HG03045 (cell line): Measurements from ENCODE around the gene JHY.
"Not testable (repeated sequence)": the region's sequence is repeated elsewhere in the genome, so short reads cannot be mapped to it uniquely, and the experiment has no call there.

ENCODE experiments used
- ATAC-seq: cut with Tn5 transposase; IDR thresholded peaks from one replicate; pipeline ENCODE4 v1.9.1; 2021; ENCODE audit warnings: mild to moderate bottlenecking, moderate library complexity; ENCODE audit not compliant: unreplicated experiment

JHY gene

DNA sequence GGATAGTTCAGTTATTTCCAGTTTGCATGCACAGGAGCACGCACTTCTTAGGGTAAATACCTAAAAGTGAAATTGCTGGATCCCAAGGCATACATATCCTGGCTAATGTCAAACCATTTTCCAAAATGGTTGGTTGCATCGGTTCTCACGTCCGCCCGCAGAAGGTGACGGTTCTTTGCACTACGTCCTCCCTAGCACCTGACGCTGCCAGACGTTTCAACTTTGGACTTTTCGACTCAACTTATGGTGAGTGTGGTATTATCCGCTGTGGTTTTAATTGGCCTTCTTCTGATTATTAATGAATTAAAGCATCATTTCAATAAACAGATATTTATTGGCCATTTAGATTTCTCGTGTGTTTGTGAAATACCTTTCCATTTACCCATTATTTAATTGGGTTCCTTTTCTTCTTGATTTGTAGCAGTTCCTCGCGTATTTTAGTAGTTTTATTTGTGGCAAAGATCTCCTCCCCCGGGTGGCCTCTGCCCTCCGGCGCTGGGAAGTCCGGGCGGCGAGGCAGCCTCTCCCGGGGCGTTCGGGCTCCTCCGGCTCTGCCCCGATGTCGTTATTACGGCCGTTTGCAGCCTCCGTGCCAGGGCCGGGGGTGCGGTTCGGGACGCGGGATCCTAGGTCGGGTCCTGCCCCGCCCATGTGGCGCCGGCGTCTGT lies at the start of gene JHY:
JHY (plus strand) TSS at position 571 of the 668 bp plus-strand sequence. CDS start 3,091 bp downstream, outside the sequence.
- ATAC-seq: no peak

GRCh38 chr11:122833846-122834464 lies 48.6 kb upstream of the JHY start:
- ATAC-seq: no peak

GRCh38 chr11:122836916-122837315 lies 45.6 kb upstream of the JHY start:
- ATAC-seq: no peak

- ATAC-seq: no peak
These were observed 44.8 kb upstream of the JHY start for GRCh38 chr11:122837528-122838346.

DNA sequence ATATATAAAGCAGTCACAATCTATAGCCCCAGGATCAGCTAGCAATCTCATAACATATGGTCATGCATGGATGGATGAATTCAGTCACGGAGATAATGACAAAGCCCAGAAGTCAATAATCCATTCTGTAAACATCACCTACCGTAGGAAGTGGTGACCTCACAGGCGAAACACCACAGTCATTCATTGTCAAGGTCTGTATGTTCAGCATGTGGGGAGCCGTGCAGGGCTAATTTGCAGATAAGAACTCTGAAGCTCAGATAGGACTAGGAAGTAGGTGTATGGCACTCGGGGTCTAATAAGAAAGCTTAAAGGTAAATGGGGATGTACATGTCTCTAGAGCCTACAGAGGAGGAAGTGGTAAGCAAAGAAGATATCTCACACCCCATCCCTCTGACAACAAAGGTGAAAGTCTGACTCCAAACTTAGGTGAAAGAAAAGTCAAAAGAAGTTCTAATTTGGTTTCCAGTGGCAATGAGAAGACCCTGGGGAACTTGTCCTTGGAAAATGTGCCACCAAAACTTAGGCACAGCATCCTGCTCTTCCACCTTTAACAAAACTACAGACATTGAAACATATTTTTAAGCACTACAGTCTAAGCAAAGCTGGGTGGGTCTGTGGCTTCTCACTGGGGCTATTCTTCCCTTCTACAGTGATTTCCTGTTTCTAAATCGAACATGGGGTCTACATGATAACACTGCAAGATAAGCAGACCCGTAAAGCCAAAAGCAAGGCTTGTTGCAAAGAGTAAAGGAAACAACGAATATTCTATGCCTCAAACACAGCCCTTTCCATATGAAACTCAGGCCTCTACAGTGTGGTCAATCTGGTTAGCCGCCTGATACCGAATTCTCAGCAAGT lies 39.0 kb upstream of the JHY start:
- no peak for ATAC-seq

GRCh38 chr11:122847466-122847865 lies 35.1 kb upstream of the JHY start:
- ATAC-seq: no peak

GRCh38 chr11:122848186-122848585 lies 34.4 kb upstream of the JHY start:
- no peak for ATAC-seq

DNA sequence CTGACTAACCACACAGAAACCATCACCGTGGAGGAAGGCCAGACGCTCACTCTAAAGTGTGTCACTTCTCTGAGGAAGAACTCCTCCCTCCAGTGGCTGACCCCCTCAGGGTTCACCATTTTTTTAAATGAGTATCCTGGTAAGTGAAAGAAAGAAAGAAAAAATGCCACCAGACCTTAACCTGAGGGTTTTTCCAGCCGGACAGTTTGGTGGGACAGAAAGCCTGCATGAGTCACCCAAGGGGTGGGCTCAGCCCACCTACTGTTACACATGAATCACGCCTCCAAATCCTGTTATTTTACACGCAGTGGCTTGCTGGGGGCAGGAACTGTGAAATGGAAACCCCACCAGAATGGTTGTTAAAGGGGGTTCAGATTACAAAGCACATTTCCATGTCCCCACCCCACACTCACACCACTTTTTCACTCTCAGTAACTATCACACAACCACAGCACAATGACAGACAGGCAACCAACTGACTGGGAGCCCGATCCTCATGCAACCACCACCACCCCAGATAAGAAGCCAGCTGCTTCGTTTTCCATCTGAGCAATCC lies 32.4 kb upstream of the JHY start:
- ATAC-seq: no peak

DNA sequence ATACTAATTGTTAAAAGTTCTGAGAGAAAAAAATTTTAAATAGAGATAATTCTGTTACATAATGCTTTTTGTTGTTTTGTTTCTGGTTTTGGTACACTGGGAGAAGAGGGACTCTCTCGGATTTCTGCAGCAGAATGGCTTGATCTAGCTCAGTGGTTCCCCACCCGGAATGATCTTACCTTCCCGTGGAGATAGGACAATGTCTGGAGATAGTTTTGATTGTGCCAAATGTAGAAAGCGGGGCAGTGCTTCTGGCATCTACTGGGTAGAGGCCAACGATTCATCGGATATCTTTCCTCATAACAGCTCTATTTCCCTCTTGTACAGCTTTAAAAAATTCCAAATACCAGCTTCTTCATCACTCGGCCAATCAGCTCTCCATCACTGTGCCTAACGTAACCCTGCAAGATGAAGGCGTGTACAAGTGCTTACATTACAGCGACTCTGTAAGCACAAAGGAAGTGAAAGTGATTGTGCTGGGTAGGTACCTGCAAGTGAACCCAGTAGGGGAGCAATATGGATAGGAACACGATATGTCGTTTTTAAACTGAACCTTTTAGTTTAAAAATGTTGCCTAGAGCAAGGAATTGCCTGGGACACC lies 31.1 kb upstream of the JHY start:
- ATAC-seq: no peak

DNA sequence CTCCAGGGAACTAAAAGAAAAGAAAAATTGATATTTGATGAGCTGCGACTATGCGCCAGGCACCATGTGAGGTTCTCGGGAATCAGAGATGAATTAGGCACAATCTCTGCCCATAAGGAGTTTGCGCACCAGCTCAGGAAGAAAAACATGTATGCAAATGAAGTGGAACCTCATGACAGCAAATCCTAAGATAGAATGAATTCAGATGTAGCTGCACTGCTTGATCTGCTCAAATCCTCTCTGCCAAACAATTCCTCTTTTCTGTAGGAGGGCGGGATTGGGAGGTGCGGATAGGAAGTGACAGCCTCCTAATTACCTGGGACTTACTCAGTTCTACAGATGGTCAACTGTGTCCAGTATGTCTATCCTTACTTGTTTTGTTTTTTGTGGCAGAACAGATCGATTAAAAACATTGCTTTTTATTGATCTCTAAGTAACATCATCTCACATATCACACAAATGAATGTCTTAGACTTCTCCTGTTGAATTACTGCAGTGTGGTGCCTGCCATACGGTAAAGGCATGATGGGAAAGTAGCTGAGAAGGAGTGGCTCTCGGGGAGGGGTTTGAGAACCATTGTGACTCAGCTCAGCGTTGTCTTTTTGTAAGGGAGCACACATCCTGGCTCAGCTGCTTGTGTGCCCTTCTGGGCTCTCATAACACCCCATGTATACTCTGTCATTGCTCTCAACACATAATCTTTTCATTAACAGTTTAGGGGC lies 30.3 kb upstream of the JHY start:
- ATAC-seq: no peak

DNA sequence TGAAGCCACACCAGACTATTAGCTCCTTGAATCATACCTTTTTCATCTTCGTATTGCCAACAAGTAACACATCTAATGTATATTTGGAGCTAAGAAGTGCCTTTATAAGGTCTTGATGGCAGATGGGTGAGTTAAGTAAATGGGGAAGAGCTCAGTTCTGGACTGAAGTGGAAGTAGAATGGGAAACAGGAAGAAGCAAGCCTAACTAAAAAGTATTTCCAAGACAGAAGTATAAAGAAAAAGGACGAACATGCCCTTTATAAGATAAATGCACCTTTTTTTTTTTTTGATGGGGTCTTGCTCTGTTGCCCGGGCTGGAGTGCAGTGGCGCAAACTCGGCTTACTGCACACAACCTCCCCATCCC lies 29.8 kb upstream of the JHY start:
- ATAC-seq: no peak

DNA sequence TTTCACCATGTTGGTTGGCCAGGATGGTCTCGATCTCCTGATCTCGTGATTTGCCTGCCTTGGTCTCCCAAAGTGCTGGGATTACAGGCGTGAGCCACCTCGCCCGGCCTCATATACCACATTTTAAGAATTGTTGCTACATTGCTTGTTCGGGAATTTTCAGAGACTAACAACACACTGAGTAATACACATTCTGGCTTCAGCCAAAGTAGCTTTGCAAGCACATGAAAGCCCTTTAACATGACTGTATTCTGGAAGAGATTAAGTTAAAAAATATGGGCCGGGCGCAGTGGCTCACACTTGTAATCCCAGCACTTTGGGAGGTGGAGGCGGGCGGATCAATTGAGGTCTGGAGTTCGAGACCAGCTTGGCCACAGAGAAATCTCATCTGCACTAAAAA lies 29.3 kb upstream of the JHY start:
- no peak for ATAC-seq

- no peak for ATAC-seq
These were observed 28.6 kb upstream of the JHY start for GRCh38 chr11:122853971-122854446.

GRCh38 chr11:122861631-122862030 lies 20.9 kb upstream of the JHY start:
- ATAC-seq: no peak

DNA sequence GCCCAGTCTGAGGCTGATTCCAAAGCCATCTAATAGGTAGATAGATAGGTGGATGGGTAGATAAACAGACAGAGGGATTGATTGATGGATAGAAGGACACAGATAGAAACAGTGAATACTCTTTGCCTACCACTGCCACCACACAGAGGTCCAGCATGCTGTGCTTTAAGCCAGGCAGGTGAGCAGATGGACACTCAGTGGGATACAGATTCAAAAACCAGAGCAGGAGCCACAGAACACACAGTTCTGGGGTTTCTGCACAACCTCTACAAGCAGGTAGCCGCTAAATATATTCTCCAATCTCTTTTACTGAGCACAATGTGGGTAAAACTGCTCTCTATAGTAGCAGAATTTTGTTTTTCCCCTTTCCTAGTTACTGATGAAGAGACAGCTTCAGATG lies 20.5 kb upstream of the JHY start:
- no peak for ATAC-seq

DNA sequence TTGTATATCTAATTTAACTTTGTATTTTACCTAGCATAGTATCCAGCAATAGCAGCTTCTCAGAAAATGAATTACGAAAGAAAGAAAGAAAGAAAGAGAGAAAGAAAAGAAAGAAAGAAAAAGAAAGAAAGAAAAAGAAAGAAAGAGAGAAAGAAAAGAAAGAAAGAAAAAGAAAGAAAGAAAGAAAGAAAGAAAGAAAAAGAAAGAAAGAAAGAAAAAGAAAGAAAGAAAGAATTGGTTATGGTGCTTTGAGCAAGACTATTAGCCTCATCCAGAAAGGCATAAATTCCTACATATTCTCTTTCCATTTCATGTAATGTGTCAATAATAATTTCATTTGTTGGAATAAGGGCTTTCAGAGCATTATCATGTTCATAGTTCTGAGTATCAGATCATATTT lies 19.4 kb upstream of the JHY start:
- not testable (repeated sequence) for ATAC-seq

DNA sequence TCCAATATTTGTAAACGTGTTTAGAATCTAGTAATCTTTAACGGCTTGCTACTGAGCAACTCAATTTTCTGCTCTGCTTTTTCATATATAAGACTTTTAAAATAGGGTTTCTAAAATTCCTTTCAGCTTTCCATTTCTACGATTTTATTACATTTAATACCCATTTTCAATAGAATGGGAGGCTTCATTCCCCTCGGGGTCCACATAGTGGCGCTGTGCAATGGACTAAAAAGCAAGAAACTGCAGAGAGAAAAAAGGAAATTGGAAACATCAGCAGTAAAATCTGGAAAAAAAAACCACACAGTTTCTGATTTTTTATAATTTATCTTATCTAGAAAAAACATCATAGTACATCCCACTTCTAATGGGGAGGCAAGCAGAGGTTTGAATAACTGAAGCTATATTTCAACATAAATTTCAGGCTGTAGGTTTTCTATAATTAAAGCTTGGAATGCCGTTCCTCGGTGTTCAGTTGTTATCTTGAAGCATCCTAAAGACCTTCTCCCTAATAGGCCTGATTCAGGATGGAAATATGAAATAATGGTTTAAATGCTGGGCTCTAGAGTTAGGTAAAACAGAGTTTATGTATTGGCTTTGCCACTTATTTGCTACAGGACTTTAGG lies 18.7 kb upstream of the JHY start:
- no peak for ATAC-seq

DNA sequence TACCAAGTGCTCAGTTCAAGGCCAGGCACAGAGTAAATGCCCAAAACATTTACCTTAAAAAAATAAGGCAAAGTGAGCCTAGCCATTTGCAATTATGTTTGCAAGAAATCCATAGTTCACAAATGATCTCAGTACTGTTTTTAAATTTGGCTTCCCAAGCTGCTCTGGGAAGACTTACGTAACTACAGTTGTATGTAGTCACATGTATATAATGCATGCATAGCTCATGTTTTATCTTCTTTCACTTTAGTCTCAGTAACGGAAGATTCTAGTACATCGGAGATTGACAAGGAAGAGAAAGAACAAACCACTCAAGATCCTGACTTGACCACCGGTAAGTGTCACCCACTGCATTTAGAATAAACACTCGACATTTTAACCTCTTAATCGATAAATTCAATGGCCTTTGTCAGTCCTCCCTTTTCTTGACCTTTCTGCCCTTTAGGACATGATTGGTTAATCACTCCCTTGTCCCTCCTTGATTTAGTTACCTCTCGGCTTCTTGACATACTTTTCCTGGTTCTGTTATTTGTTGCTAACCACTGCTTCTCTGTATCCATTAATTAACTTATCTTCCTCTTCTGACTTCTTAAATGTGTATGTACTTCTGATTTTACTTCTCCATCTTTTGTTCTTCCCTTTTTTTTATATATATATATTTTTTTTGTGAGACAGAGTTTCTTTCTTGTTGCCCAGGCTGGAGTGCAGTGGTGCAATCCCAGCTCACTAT lies 18.0 kb upstream of the JHY start:
- no peak for ATAC-seq

DNA sequence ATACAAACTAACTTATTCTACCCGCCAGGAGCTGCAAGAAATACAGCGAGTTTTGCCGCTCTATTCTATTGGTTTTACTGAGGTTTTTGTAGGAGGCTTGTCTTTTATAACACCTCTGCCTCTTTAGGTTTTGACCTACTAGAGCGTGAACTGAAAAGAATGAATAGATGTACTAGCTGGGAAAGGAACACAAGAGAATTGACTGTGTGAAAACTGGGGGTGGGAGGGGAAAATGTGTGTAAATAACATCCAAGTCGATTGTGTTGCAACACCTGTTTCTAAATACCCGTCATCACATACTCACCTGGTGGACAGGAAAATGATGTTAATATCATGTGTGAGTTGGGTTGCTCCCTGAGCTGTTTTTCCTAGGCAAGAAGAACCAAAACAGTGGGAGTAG lies 12.9 kb upstream of the JHY start:
- no peak for ATAC-seq
